HUES6 (cell line): Measurements from ENCODE around the gene MESD.

Experiments used
- H3K27ac ChIP-seq: 2 replicates; pipeline ENCODE4 v1.7.0; 2013; ENCODE audit warnings: low read depth, mild to moderate bottlenecking, low read length, inconsistent platforms
- H3K27me3 ChIP-seq: 2 replicates; pipeline ENCODE4 v1.6.1; 2013; ENCODE audit warnings: low read length; ENCODE audit not compliant: control insufficient read depth, insufficient read depth
- H3K36me3 ChIP-seq: 2 replicates; pipeline ENCODE4 v1.6.1; 2013; ENCODE audit warnings: low read length; ENCODE audit not compliant: control insufficient read depth, insufficient read depth
- H3K4me1 ChIP-seq: 2 replicates; pipeline ENCODE4 v1.6.1; 2013; ENCODE audit warnings: low read length; ENCODE audit not compliant: control insufficient read depth, insufficient read depth
- H3K4me3 ChIP-seq: 2 replicates; pipeline ENCODE4 v1.5.1; 2013; ENCODE audit warnings: low read depth, low read length
- H3K9ac ChIP-seq: one replicate; pipeline ENCODE4 v1.6.1; 2013; ENCODE audit warnings: mild to moderate bottlenecking, low read length
- H3K9me3 ChIP-seq: 2 replicates; pipeline ENCODE4 v1.6.1; 2013; ENCODE audit warnings: low read depth, low read length; ENCODE audit not compliant: control insufficient read depth, insufficient read depth

The MESD gene

DNA sequence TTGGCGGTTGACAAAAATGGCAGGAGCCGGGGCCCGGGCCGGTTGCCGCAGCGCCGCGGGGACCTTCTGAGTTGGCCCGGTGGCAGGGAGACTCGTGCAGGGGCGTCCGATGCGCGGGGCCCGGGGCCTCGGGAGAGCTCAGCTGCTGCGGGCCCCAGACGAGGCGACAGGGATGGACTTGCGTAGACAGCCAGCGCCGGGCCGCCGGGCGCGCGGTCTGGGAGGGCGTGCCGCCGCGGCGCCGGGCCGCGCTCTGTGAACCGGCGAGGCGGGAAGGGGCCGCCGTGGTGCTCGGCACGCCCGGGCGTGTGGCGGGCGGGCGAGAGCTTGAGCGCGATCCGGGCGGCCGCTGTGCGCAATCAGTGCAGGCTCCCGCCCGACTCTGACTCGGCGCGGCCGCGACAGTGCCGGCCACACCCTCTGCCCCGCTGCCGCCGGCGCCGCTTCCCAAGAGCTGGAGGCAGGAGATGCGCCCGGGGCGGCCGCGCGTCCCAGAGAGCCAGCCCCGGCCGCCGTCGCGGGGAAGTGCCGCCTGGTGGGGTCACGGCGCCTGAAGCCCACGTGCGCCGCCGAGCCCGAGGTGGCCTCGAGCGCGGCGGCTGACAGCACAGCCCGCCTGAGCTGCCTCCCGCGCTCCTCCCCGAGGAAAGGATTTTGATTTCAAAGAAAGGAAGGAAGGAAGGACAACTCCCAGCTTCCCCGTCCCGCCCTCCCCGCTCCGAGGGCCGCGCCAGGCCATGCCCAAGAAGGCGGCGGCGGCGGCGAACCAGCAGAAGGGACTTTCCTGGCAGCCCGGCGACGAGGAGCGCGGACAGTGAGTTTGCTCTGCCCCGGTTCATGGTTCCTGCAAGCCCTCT is 11.8 kb upstream of the MESD start:
- H3K27me3 ChIP-seq, result peaks cover 2% of the 10 kb centered on the region; the same call in 1 of the 2 replicates
- H3K36me3 ChIP-seq, result peaks cover 8% of the 10 kb centered on the region; the same call in 1 of the 2 replicates
- H3K27ac ChIP-seq, result peak overlapping the region; percentile 89
- peaks cover 14% of the 10 kb centered on the region; the same call in 1 of the 2 replicates for H3K4me1 ChIP-seq
- H3K9ac ChIP-seq, result peak overlapping the region; percentile 87
- H3K4me3 ChIP-seq, result peak overlapping the region; percentile 78
- H3K9me3 ChIP-seq, result no peaks in the 10 kb centered on the region; the same call in 1 of the 2 replicates

GRCh38 chr15:81000624-81001151 is 11.1 kb upstream of the MESD start, which contains the start of gene TLNRD1:
TLNRD1 (plus strand) TSS chr15:81000923; CDS start chr15:81002272, 1,349 bp downstream.
- H3K27ac ChIP-seq, result peak within 1 kb of the TSS; percentile 89
- peaks cover 8% of the 10 kb centered on the region; the same call in 1 of the 2 replicates for H3K36me3 ChIP-seq

DNA sequence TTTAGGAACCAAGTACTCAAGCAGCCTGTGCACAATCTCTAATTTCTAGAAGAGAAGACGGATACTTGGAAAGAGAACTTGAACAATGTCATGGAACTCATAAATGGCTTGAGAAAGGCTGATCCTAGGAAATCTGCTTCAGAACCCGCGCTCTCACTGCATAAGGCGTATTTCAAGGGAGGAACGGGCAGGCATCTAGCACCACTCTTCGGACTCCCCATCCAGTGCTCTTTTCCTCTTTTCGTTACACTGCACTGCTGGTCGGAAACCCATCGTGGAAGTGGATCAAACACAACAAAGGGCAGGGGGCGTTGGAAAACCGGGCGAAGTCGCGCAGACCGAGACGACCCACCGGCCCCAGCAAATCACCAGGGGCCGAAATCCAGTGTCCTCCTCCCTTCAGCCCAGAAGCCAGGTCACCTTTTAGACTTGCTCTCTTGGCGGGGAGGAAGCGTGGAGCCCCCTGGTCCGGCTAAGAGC is 10.6 kb upstream of the MESD start:
- Histone ChIP-seq H3K4me1 (peaks cover 14% of the 10 kb centered on the region; the same call in 1 of the 2 replicates), H3K9me3 (no peaks in the 10 kb centered on the region; the same call in 1 of the 2 replicates), H3K27ac (peak overlapping the region; percentile 89; the same call in 1 of the 2 replicates), H3K4me3 (peak overlapping the region; percentile 78), H3K36me3 (peaks cover 8% of the 10 kb centered on the region; the same call in 1 of the 2 replicates), H3K27me3 (peaks cover 2% of the 10 kb centered on the region; the same call in 1 of the 2 replicates), H3K9ac (peak overlapping the region; percentile 87)

More at GRCh38 chr15:81000624-81001151, 11.1 kb upstream of the MESD start, which contains the start of gene TLNRD1:
- Histone ChIP-seq H3K4me3 (peak within 1 kb of the TSS; percentile 78), H3K9ac (peak within 1 kb of the TSS; percentile 87), H3K9me3 (no peaks in the 10 kb centered on the region; the same call in 1 of the 2 replicates), H3K4me1 (peaks cover 14% of the 10 kb centered on the region; the same call in 1 of the 2 replicates), H3K27me3 (peaks cover 2% of the 10 kb centered on the region; the same call in 1 of the 2 replicates)

- Histone ChIP-seq H3K36me3 (peaks cover 8% of the 10 kb centered on the region; the same call in 1 of the 2 replicates), H3K27me3 (peaks cover 2% of the 10 kb centered on the region; the same call in 1 of the 2 replicates), H3K4me1 (peaks cover 14% of the 10 kb centered on the region; the same call in 1 of the 2 replicates), H3K4me3 (peak overlapping the region; percentile 78), H3K27ac (no peak overlapping the region), H3K9me3 (no peaks in the 10 kb centered on the region; the same call in 1 of the 2 replicates), H3K9ac (no peak overlapping the region)
Measured at GRCh38 chr15:80999623-81000036, 10.0 kb upstream of the MESD start.

- 0 out of 2 replicates have a peak, but pooled peaks cover under 1% of the 10 kb centered on the region for H3K36me3 ChIP-seq
- peaks cover 14% of the 10 kb centered on the region; the same call in 1 of the 2 replicates for H3K4me1 ChIP-seq
- H3K4me3 ChIP-seq, result no peak overlapping the region
- H3K27me3 ChIP-seq, result peaks cover 2% of the 10 kb centered on the region; the same call in 1 of the 2 replicates
- no peak overlapping the region for H3K27ac ChIP-seq
- no peak overlapping the region for H3K9ac ChIP-seq
- no peaks in the 10 kb centered on the region; the same call in 1 of the 2 replicates for H3K9me3 ChIP-seq
Measured at GRCh38 chr15:80998251-80998650, 8.6 kb upstream of the MESD start.

DNA sequence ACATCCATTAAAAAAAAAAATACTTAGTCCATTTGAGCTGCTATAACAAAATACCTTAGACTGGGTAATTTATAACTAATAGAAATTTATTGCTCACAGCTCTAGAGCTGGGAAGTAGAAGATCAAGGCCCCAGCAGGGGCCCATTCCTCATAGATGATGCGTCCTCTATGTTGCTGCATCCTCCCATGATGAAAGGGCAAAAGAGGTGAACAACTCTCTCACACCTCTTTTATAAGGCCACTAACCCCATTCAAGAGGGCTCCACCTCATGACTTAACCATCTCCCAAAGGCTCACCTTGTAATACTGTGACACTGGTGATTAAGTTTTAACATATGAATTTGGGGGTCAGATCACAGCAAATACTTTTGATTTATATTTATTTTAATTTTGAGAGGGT is 8.1 kb upstream of the MESD start:
- Histone ChIP-seq H3K4me3 (no peak overlapping the region), H3K27me3 (peaks cover under 1% of the 10 kb centered on the region; the same call in 1 of the 2 replicates), H3K36me3 (no peaks in the 10 kb centered on the region), H3K4me1 (peaks cover 9% of the 10 kb centered on the region; the same call in 1 of the 2 replicates), H3K9me3 (no peaks in the 10 kb centered on the region; the same call in 1 of the 2 replicates), H3K9ac (no peak overlapping the region), H3K27ac (no peak overlapping the region)

DNA sequence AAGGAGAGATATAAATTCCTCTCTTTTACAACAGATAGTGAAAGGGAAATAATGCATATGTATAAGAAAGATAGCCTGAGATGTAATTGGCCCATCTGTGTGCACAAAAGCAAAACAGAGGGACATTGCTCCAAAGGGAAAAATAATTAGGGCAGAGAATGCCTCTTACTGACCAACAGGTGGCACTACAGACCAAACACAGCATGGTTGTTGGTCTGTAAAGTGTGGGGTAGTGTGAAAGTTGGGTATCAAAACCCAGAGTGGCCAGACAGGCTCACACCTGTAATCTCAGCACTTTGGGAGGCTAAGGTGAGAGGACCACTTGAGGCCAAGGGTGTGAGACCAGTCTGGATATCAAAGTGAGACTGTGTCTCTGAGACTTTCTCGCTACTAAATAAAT is 6.6 kb upstream of the MESD start:
- H3K4me3 ChIP-seq, result no peak overlapping the region
- H3K4me1 ChIP-seq, result peaks cover 9% of the 10 kb centered on the region
- H3K9ac ChIP-seq, result no peak overlapping the region

DNA sequence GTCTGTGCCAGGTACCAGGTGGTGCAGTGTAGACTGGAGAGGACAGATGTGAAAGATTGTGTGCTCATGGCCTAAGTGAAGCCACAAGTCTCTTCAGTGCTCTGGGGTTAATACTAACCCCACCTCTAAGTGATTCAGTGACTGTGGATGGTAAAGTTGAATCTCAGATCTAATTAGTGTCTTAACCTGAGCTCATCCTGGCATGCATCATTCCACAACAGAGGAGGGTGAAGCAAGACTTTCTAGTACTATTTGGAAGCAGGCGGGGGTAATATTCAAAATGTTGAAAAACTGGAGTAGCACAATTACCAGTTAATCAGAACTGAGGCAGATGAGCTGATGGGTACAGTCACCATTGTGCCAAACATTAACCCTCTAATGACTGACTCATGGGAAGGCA is 2.8 kb upstream of the MESD start:
- Histone ChIP-seq H3K27me3 (no peaks in the 10 kb centered on the region), H3K9me3 (no peaks in the 10 kb centered on the region; the same call in 1 of the 2 replicates), H3K4me1 (peaks cover 15% of the 10 kb centered on the region), H3K9ac (no peak overlapping the region), H3K4me3 (no peak overlapping the region), H3K36me3 (no peaks in the 10 kb centered on the region), H3K27ac (no peak overlapping the region)

More for the DNA sequence above, 6.6 kb upstream of the MESD start:
- Histone ChIP-seq H3K27ac (no peak overlapping the region), H3K27me3 (no peaks in the 10 kb centered on the region), H3K36me3 (no peaks in the 10 kb centered on the region), H3K9me3 (no peaks in the 10 kb centered on the region; the same call in 1 of the 2 replicates)

DNA sequence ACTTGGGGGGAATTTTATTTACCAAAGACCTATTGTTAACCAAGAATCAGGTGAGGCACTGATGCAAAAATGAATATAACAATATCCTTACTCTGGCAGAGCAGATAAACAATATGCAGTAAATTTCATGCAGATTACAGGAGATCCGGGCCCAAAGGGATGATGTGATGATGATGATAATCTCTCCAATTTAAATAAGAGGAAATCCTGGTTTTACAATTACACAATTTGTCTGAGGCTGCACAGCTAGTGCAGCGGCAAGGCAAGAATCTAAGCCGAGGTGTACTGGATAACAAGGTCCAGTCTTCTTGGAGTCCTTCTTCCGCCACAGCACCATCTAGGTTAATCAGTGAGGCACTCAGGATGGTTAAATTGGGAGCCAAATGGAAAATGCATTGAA is 2.4 kb upstream of the MESD start:
- H3K4me3 ChIP-seq, result no peak overlapping the region
- H3K9ac ChIP-seq, result no peak overlapping the region
- no peaks in the 10 kb centered on the region for H3K36me3 ChIP-seq

DNA sequence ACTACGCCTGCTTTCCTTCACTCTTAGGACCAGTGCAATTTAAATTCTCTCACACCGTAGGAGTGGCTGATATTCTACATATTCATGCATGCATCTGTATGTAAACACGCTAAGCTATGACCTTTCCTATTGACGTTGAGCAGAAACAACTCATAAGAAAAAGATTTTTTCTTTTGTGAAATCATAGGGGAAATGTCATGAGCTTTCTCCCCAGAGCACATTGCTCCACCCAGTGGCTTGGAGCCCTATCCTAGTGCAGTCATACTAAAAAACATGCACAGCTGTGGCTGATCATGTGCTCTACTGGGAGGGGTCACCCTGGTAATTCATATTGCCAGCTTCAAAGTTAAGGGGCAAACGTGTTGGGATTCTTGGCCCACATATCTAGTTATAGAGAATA is 1.8 kb upstream of the MESD start:
- H3K9ac ChIP-seq, result no peak overlapping the region

More for the DNA sequence above, 2.4 kb upstream of the MESD start:
- Histone ChIP-seq H3K27me3 (no peaks in the 10 kb centered on the region), H3K27ac (no peak overlapping the region), H3K4me1 (peaks cover 18% of the 10 kb centered on the region), H3K9me3 (no peaks in the 10 kb centered on the region)

More for the DNA sequence above, 1.8 kb upstream of the MESD start:
- Histone ChIP-seq H3K27me3 (no peaks in the 10 kb centered on the region), H3K4me3 (no peak overlapping the region), H3K9me3 (no peaks in the 10 kb centered on the region), H3K4me1 (peaks cover 24% of the 10 kb centered on the region), H3K27ac (no peak overlapping the region), H3K36me3 (no peaks in the 10 kb centered on the region)
